ENCODE results near the gene UMAD1.

DNA sequence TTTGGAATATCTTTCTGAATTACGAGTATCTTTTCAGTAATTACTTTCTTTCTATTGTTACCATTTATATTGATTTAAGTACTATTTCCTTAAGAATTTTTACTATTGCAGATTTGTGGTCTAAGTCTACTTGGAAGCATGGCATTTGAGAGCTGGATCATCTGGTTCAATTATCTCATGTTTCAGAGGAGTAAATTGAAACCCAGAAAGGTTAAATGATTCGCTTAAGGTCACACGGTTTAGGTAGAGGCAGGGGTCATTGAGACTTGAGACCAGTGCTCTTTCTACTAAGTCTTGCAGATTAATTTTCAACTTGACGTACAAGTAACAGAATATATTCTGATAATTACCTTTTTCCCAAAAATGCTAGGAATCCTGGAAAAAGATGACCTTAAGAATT lies 218.9 kb downstream of the UMAD1 start:
- TF ChIP-seq, protein P1, sequence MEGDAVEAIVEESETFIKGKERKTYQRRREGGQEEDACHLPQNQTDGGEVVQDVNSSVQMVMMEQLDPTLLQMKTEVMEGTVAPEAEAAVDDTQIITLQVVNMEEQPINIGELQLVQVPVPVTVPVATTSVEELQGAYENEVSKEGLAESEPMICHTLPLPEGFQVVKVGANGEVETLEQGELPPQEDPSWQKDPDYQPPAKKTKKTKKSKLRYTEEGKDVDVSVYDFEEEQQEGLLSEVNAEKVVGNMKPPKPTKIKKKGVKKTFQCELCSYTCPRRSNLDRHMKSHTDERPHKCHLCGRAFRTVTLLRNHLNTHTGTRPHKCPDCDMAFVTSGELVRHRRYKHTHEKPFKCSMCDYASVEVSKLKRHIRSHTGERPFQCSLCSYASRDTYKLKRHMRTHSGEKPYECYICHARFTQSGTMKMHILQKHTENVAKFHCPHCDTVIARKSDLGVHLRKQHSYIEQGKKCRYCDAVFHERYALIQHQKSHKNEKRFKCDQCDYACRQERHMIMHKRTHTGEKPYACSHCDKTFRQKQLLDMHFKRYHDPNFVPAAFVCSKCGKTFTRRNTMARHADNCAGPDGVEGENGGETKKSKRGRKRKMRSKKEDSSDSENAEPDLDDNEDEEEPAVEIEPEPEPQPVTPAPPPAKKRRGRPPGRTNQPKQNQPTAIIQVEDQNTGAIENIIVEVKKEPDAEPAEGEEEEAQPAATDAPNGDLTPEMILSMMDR (conservative IDR thresholded peaks at IDR 0.05; ENCODE audit: low read length) = no peak
- TF ChIP-seq EZH2phosphoT487 (IDR thresholded peaks at IDR 0.05; ENCODE audit: borderline replicate concordance) = no peak
